Stimulated activated naive CD8-positive, alpha-beta T cell treated with anti-CD3 and anti-CD28 coated beads, Interleukin-15, Interleukin-2, amounts not matched to agents 100 ng/mL and 50 ng/mL, for 24 hours (primary cell): ENCODE measurements around the gene ADCY9.
"Not testable (repeated sequence)": the region's sequence is repeated elsewhere in the genome, so short reads cannot be mapped to it uniquely, and the experiment has no call there.

Experiments
- H3K27ac Mint-ChIP-seq: one replicate; pipeline ENCODE4 v1.8.0; 2021; ENCODE audit warnings: mild to moderate bottlenecking, mixed read lengths
- H3K27me3 Mint-ChIP-seq: one replicate; pipeline ENCODE4 v1.8.0; 2021; ENCODE audit warnings: mixed read lengths
- H3K36me3 Mint-ChIP-seq: one replicate; pipeline ENCODE4 v1.8.0; 2021; ENCODE audit warnings: low read depth, mixed read lengths
- H3K4me1 Mint-ChIP-seq: one replicate; pipeline ENCODE4 v1.8.0; 2021; ENCODE audit warnings: low read depth, mixed read lengths
- H3K4me3 Mint-ChIP-seq: one replicate; pipeline ENCODE4 v1.8.0; 2021; ENCODE audit warnings: mild to moderate bottlenecking, mixed read lengths
- H3K9me3 Mint-ChIP-seq: one replicate; pipeline ENCODE4 v1.8.0; 2021; ENCODE audit warnings: mixed read lengths

ADCY9 gene

GRCh38 chr16:3950343-3951193 is 165.7 kb downstream of the ADCY9 start:
- Mint-ChIP-seq H3K4me1 (no peaks in the 10 kb centered on the region), H3K27me3 (peaks cover 22% of the 10 kb centered on the region), H3K27ac (no peak overlapping the region), H3K4me3 (no peak overlapping the region), H3K9me3 (no peaks in the 10 kb centered on the region), H3K36me3 (no peaks in the 10 kb centered on the region)

GRCh38 chr16:3949946-3950342 is 166.3 kb downstream of the ADCY9 start:
- Mint-ChIP-seq H3K4me3 (no peak overlapping the region), H3K4me1 (no peaks in the 10 kb centered on the region), H3K9me3 (no peaks in the 10 kb centered on the region), H3K27me3 (peaks cover 18% of the 10 kb centered on the region), H3K36me3 (no peaks in the 10 kb centered on the region), H3K27ac (no peak overlapping the region)

- Mint-ChIP-seq H3K4me3 (no peak overlapping the region), H3K27ac (no peak overlapping the region), H3K4me1 (no peaks in the 10 kb centered on the region), H3K9me3 (no peaks in the 10 kb centered on the region), H3K36me3 (no peaks in the 10 kb centered on the region), H3K27me3 (peaks cover 11% of the 10 kb centered on the region)
Observed at GRCh38 chr16:3949287-3949686, 167.0 kb downstream of the ADCY9 start.

GRCh38 chr16:3948378-3948995 is 167.8 kb downstream of the ADCY9 start:
- no peak overlapping the region for H3K4me3 Mint-ChIP-seq
- H3K27ac Mint-ChIP-seq = no peak overlapping the region
- no peaks in the 10 kb centered on the region for H3K4me1 Mint-ChIP-seq
- no peaks in the 10 kb centered on the region for H3K36me3 Mint-ChIP-seq
- H3K9me3 Mint-ChIP-seq = no peaks in the 10 kb centered on the region
- H3K27me3 Mint-ChIP-seq = peaks cover 8% of the 10 kb centered on the region

GRCh38 chr16:3946604-3947180 is 169.6 kb downstream of the ADCY9 start:
- Mint-ChIP-seq H3K36me3 (no peaks in the 10 kb centered on the region), H3K4me3 (no peak overlapping the region), H3K27me3 (peaks cover 3% of the 10 kb centered on the region), H3K4me1 (no peaks in the 10 kb centered on the region), H3K27ac (no peak overlapping the region), H3K9me3 (no peaks in the 10 kb centered on the region)

- Mint-ChIP-seq H3K4me1 (no peaks in the 10 kb centered on the region), H3K36me3 (no peaks in the 10 kb centered on the region), H3K27ac (no peak overlapping the region), H3K4me3 (no peak overlapping the region), H3K27me3 (no peaks in the 10 kb centered on the region), H3K9me3 (no peaks in the 10 kb centered on the region)
Observed at GRCh38 chr16:3945751-3946603, 170.3 kb downstream of the ADCY9 start.

- not testable (repeated sequence) for H3K36me3 Mint-ChIP-seq, H3K27ac Mint-ChIP-seq, H3K9me3 Mint-ChIP-seq, H3K4me3 Mint-ChIP-seq, H3K27me3 Mint-ChIP-seq, H3K4me1 Mint-ChIP-seq
Observed at GRCh38 chr16:3944457-3944856, 171.8 kb downstream of the ADCY9 start.

- H3K4me1 Mint-ChIP-seq, H3K27me3 Mint-ChIP-seq, H3K9me3 Mint-ChIP-seq, H3K36me3 Mint-ChIP-seq, H3K4me3 Mint-ChIP-seq, H3K27ac Mint-ChIP-seq: not testable (repeated sequence)
Observed at GRCh38 chr16:3942146-3942545, 174.1 kb downstream of the ADCY9 start.

GRCh38 chr16:3938843-3939624 is 177.2 kb downstream of the ADCY9 start:
- H3K27ac Mint-ChIP-seq = no peak overlapping the region
- H3K9me3 Mint-ChIP-seq = no peaks in the 10 kb centered on the region
- H3K4me3 Mint-ChIP-seq = no peak overlapping the region
- H3K36me3 Mint-ChIP-seq = no peaks in the 10 kb centered on the region
- peaks cover 4% of the 10 kb centered on the region for H3K4me1 Mint-ChIP-seq
- peaks cover 4% of the 10 kb centered on the region for H3K27me3 Mint-ChIP-seq

GRCh38 chr16:3938471-3938842 is 177.8 kb downstream of the ADCY9 start:
- H3K27ac Mint-ChIP-seq = no peak overlapping the region
- no peak overlapping the region for H3K4me3 Mint-ChIP-seq
- H3K4me1 Mint-ChIP-seq = peaks cover 4% of the 10 kb centered on the region
- H3K27me3 Mint-ChIP-seq = peaks cover 4% of the 10 kb centered on the region
- no peaks in the 10 kb centered on the region for H3K9me3 Mint-ChIP-seq
- H3K36me3 Mint-ChIP-seq = no peaks in the 10 kb centered on the region

- H3K9me3 Mint-ChIP-seq = no peaks in the 10 kb centered on the region
- H3K4me3 Mint-ChIP-seq = no peak overlapping the region
- no peak overlapping the region for H3K27ac Mint-ChIP-seq
- H3K36me3 Mint-ChIP-seq = no peaks in the 10 kb centered on the region
- peaks cover 4% of the 10 kb centered on the region for H3K27me3 Mint-ChIP-seq
- peaks cover 4% of the 10 kb centered on the region for H3K4me1 Mint-ChIP-seq
Observed at GRCh38 chr16:3937066-3937875, 179.0 kb downstream of the ADCY9 start.

- Mint-ChIP-seq H3K27ac (no peak overlapping the region), H3K9me3 (no peaks in the 10 kb centered on the region), H3K4me1 (peaks cover 4% of the 10 kb centered on the region), H3K27me3 (peaks cover 4% of the 10 kb centered on the region), H3K36me3 (no peaks in the 10 kb centered on the region), H3K4me3 (no peak overlapping the region)
Observed at GRCh38 chr16:3935921-3936320, 180.3 kb downstream of the ADCY9 start.

GRCh38 chr16:3934491-3935181 is 181.6 kb downstream of the ADCY9 start:
- Mint-ChIP-seq H3K27me3 (peaks cover 4% of the 10 kb centered on the region), H3K27ac (no peak overlapping the region), H3K4me1 (peaks cover 4% of the 10 kb centered on the region), H3K4me3 (no peak overlapping the region), H3K9me3 (no peaks in the 10 kb centered on the region), H3K36me3 (no peaks in the 10 kb centered on the region)
